Upper lobe of right lung (tissue), 1 donor: ENCODE measurements around the gene TTC24. TPM values are rescaled to one million over a fixed set of nuclear protein-coding genes. Genes with fewer than 3 reads are reported as not detected.
"Not testable (repeated sequence)": the region's sequence is repeated elsewhere in the genome, so short reads cannot be mapped to it uniquely, and the experiment has no call there.

Experiments
- ATAC-seq: fragments of 200-7000 bp; cut with Tn5 transposase; one replicate; pipeline ENCODE4 v1.9.1; 2020; ENCODE audit warnings: mild to moderate bottlenecking, moderate library complexity
- DNase-seq: peaks from one replicate; pipeline ENCODE4 v3.0.0-alpha.2; 2020
- H3K27ac ChIP-seq: fragments of 200-600 bp; one replicate; pipeline ENCODE4 v1.8.0; 2022
- H3K27me3 ChIP-seq: fragments of 200-600 bp; one replicate; pipeline ENCODE4 v1.8.0; 2022; ENCODE audit warnings: mild to moderate bottlenecking
- H3K36me3 ChIP-seq: fragments of 200-600 bp; one replicate; pipeline ENCODE4 v1.8.0; 2022
- H3K4me1 ChIP-seq: fragments of 200-600 bp; one replicate; pipeline ENCODE4 v1.8.0; 2022
- H3K4me3 ChIP-seq: fragments of 200-600 bp; one replicate; pipeline ENCODE4 v1.8.0; 2022; ENCODE audit warnings: mild to moderate bottlenecking
- H3K9me3 ChIP-seq: fragments of 200-600 bp; one replicate; pipeline ENCODE4 v1.8.0; 2022
- CTCF ChIP-seq: fragments of 200-600 bp; IDR thresholded peaks from one replicate; pipeline ENCODE4 v1.8.0; 2022; ENCODE audit warnings: antibody characterized with exemption
- intact Hi-C: fragments of 100-400 bp; cut with DNase I; formaldehyde crosslinking; loops from one replicate; pipeline ENCODE4 v1.11.0; 2022
- total RNA-seq: library from RNA; stranded (reverse); fragmentation: NEBNext Ultra II Directional; extraction: Animal tissue kit (Norgen Biotek cat#: 25700); gene quantifications from one replicate; pipeline ENCODE4 v1.2.1, GENCODE V29; 2021
- donor health status: DM: no; HTN: yes; CAD: no; lungs with severe emphysema.

Gene TTC24
- total RNA-seq, 1 donor from 2014 or later, result not detected

- Histone ChIP-seq H3K27me3 (no peaks in the 10 kb centered on the region), H3K4me3 (no peak overlapping the region), H3K27ac (no peak overlapping the region), H3K4me1 (no peaks in the 10 kb centered on the region), H3K9me3 (no peaks in the 10 kb centered on the region), H3K36me3 (no peaks in the 10 kb centered on the region)
- intact Hi-C loops, result no loop called here
- DNase-seq, result no peak
- no peak for ATAC-seq
- TF ChIP-seq CTCF, result no peak
Observed at GRCh38 chr1:156582388-156583017, 3.0 kb downstream of the TTC24 start.

GRCh38 chr1:156583821-156584622 lies 4.5 kb downstream of the TTC24 start:
- intact Hi-C loops, result no loop called here
- DNase-seq (no peak), ATAC-seq (peak; percentile 82)
- no peaks in the 10 kb centered on the region for H3K27me3 ChIP-seq
- H3K4me3 ChIP-seq, result no peak overlapping the region
- H3K36me3 ChIP-seq, result no peaks in the 10 kb centered on the region
- no peak overlapping the region for H3K27ac ChIP-seq
- no peaks in the 10 kb centered on the region for H3K4me1 ChIP-seq
- peak; percentile 97 for TF ChIP-seq CTCF
- H3K9me3 ChIP-seq, result no peaks in the 10 kb centered on the region

GRCh38 chr1:156584813-156585212 lies 5.3 kb downstream of the TTC24 start:
- DNase-seq, result no peak
- Histone ChIP-seq H3K36me3 (no peaks in the 10 kb centered on the region), H3K9me3 (no peaks in the 10 kb centered on the region), H3K4me1 (no peaks in the 10 kb centered on the region), H3K27ac (no peak overlapping the region), H3K4me3 (no peak overlapping the region), H3K27me3 (no peaks in the 10 kb centered on the region)
- no peak for TF ChIP-seq CTCF
- no peak for ATAC-seq
- intact Hi-C loops, result no loop called here

- Histone ChIP-seq H3K27ac (no peak overlapping the region), H3K27me3 (no peaks in the 10 kb centered on the region), H3K4me3 (no peak overlapping the region), H3K9me3 (no peaks in the 10 kb centered on the region), H3K36me3 (no peaks in the 10 kb centered on the region), H3K4me1 (peaks cover 4% of the 10 kb centered on the region)
- no peak for TF ChIP-seq CTCF
- no peak for DNase-seq
- ATAC-seq, result no peak
- intact Hi-C loops, result no loop called here
Observed at GRCh38 chr1:156586323-156586722, 6.8 kb downstream of the TTC24 start.

- TF ChIP-seq CTCF, result no peak
- H3K27ac ChIP-seq, result no peak overlapping the region
- peak; percentile 58 for ATAC-seq
- no peak for DNase-seq
- no peak overlapping the region for H3K4me3 ChIP-seq
- H3K36me3 ChIP-seq, result no peaks in the 10 kb centered on the region
- no peaks in the 10 kb centered on the region for H3K9me3 ChIP-seq
- H3K27me3 ChIP-seq, result no peaks in the 10 kb centered on the region
- intact Hi-C loops, result no loop called here
- H3K4me1 ChIP-seq, result peaks cover 4% of the 10 kb centered on the region
Observed at GRCh38 chr1:156586892-156587477, 7.5 kb downstream of the TTC24 start.

- H3K9me3 ChIP-seq, DNase-seq, H3K27ac ChIP-seq, H3K36me3 ChIP-seq, H3K27me3 ChIP-seq, ATAC-seq, H3K4me3 ChIP-seq, intact Hi-C loops: not testable (repeated sequence)
- H3K4me1 ChIP-seq, result peaks cover 12% of the 10 kb centered on the region
Observed at GRCh38 chr1:156587927-156588326, 8.4 kb downstream of the TTC24 start.
